GM21825 (cell line): ENCODE data around the gene SHLD2.
"Not testable (repeated sequence)": the region's sequence is repeated elsewhere in the genome, so short reads cannot be mapped to it uniquely, and the experiment has no call there.

ENCODE experiments used
- ATAC-seq: cut with Tn5 transposase; IDR thresholded peaks from one replicate; pipeline ENCODE4 v1.9.1; 2021; ENCODE audit warnings: mild to moderate bottlenecking, moderate library complexity; ENCODE audit not compliant: unreplicated experiment

SHLD2 gene

GRCh38 chr10:87210309-87210708 is 115.3 kb downstream of the SHLD2 start:
- not testable (repeated sequence) for ATAC-seq

- not testable (repeated sequence) for ATAC-seq
Measured at GRCh38 chr10:87211848-87212247, 116.8 kb downstream of the SHLD2 start.

GRCh38 chr10:87213150-87213765 is 118.3 kb downstream of the SHLD2 start:
- not testable (repeated sequence) for ATAC-seq

- not testable (repeated sequence) for ATAC-seq
Measured at GRCh38 chr10:87213806-87214205, 118.8 kb downstream of the SHLD2 start.

GRCh38 chr10:87216120-87216519 is 121.1 kb downstream of the SHLD2 start:
- not testable (repeated sequence) for ATAC-seq

GRCh38 chr10:87219370-87219769 is 124.4 kb downstream of the SHLD2 start:
- ATAC-seq, result not testable (repeated sequence)

GRCh38 chr10:87222789-87223188 is 127.8 kb downstream of the SHLD2 start:
- ATAC-seq, result not testable (repeated sequence)

GRCh38 chr10:87225148-87225547 is 130.1 kb downstream of the SHLD2 start, which contains the start of gene NUTM2A:
NUTM2A (plus strand) TSS chr10:87225448; CDS start chr10:87225831, 383 bp downstream.
- not testable (repeated sequence) for ATAC-seq

GRCh38 chr10:87228247-87228646 is 133.2 kb downstream of the SHLD2 start:
- not testable (repeated sequence) for ATAC-seq

GRCh38 chr10:87229211-87229610 is 134.2 kb downstream of the SHLD2 start:
- ATAC-seq, result not testable (repeated sequence)

- not testable (repeated sequence) for ATAC-seq
Measured at GRCh38 chr10:87234854-87235253, 139.8 kb downstream of the SHLD2 start.

GRCh38 chr10:87237244-87237643 is 142.2 kb downstream of the SHLD2 start:
- not testable (repeated sequence) for ATAC-seq

GRCh38 chr10:87239346-87239808 is 144.4 kb downstream of the SHLD2 start:
- ATAC-seq, result not testable (repeated sequence)
